CD14-positive monocyte (primary cell): Measurements from ENCODE around the gene COQ9. TPM values are rescaled to one million over a fixed set of nuclear protein-coding genes. Genes with fewer than 3 reads are reported as not detected.
A peak's percentile ranks its signal among the peaks of the same experiment; 100 is the strongest.

ENCODE experiments used
- DNase-seq, 3 donors: peaks; one replicate each; pipeline ENCODE4 v3.0.0-alpha.2; 2011 to 2022
- H2AFZ ChIP-seq: 2 replicates; pipeline ENCODE4 v1.6.0; 2012; ENCODE audit warnings: mild to moderate bottlenecking, low read depth, low read length, inconsistent platforms; ENCODE audit not compliant: insufficient read depth, poor library complexity, severe bottlenecking
- H3K27ac ChIP-seq, 2 donors: 1 replicate in 1 of 2; 2 replicates in 1 of 2; pipeline ENCODE4 v1.5.1; 2012 to 2013; ENCODE audit warnings: low read length in 2 of 2, control low read depth in 1 of 2, inconsistent platforms in 1 of 2, low read depth in 1 of 2, mild to moderate bottlenecking in 1 of 2
- H3K27me3 ChIP-seq, 2 donors: one replicate each; pipeline versions ENCODE4 v1.6.0 to v1.6.1; 2011 to 2013; ENCODE audit warnings: low read length in 2 of 2; ENCODE audit not compliant: control insufficient read depth in 2 of 2, insufficient read depth in 2 of 2
- H3K36me3 ChIP-seq, 2 donors: replicated peaks in 1 of 2; 1 replicate in 1 of 2; 2 replicates in 1 of 2; pipeline versions ENCODE4 v1.5.1 to v1.6.1; 2012 to 2013; ENCODE audit warnings: low read length in 2 of 2, control low read depth in 1 of 2, inconsistent platforms in 1 of 2, mild to moderate bottlenecking in 1 of 2; ENCODE audit not compliant: insufficient read depth in 2 of 2, control insufficient read depth in 1 of 2
- H3K4me1 ChIP-seq, 2 donors: 1 replicate in 1 of 2; 2 replicates in 1 of 2; pipeline versions ENCODE4 v1.5.1 to v1.6.1; 2012 to 2013; ENCODE audit warnings: low read length in 2 of 2, control low read depth in 1 of 2, inconsistent platforms in 1 of 2, mild to moderate bottlenecking in 1 of 2, moderate library complexity in 1 of 2; ENCODE audit not compliant: insufficient read depth in 2 of 2, control insufficient read depth in 1 of 2
- H3K4me2 ChIP-seq: replicated peaks from 2 replicates; pipeline ENCODE3; 2012; ENCODE audit warnings: low read length, moderate library complexity, mild to moderate bottlenecking; ENCODE audit not compliant: poor library complexity, severe bottlenecking; ENCODE audit errors: extremely low read depth
- H3K4me3 ChIP-seq, 3 experiments: fragments of 200-600 bp in 1 of 3; sonication (generic) in 1 of 3; replicated peaks in 1 of 3; 1 replicate in 2 of 3; 2 replicates in 1 of 3; pipeline ENCODE4 v1.5.1; 2011 to 2013; ENCODE audit warnings: low read length in 3 of 3, mild to moderate bottlenecking in 3 of 3, control low read depth in 2 of 3, low read depth in 2 of 3, inconsistent platforms in 1 of 3, moderate library complexity in 1 of 3
- H3K79me2 ChIP-seq: 2 replicates; pipeline ENCODE4 v1.6.0; 2012; ENCODE audit warnings: mild to moderate bottlenecking, control low read depth, inconsistent platforms, low read length, moderate library complexity; ENCODE audit not compliant: insufficient read depth
- H3K9ac ChIP-seq: 2 replicates; pipeline ENCODE4 v1.6.0; 2017; ENCODE audit warnings: low read length, mild to moderate bottlenecking; ENCODE audit not compliant: insufficient read depth, poor library complexity, severe bottlenecking
- H3K9me3 ChIP-seq, 2 donors: replicated peaks in 1 of 2; 1 replicate in 1 of 2; 2 replicates in 1 of 2; pipeline versions ENCODE4 v1.5.1 to v1.6.1; 2012 to 2013; ENCODE audit warnings: low read length in 2 of 2, control low read depth in 1 of 2; ENCODE audit not compliant: control insufficient read depth in 1 of 2, insufficient read depth in 1 of 2
- H4K20me1 ChIP-seq: 2 replicates; pipeline ENCODE4 v1.6.0; 2012; ENCODE audit warnings: mild to moderate bottlenecking, low read length, control low read depth, moderate library complexity; ENCODE audit not compliant: insufficient read depth
- H3K27ac Mint-ChIP-seq, 7 donors: one replicate each; pipeline ENCODE4 v1.8.0; 2020; ENCODE audit warnings: mild to moderate bottlenecking in 7 of 7, mixed read lengths in 7 of 7, moderate library complexity in 6 of 7, inconsistent platforms in 2 of 7
- H3K27me3 Mint-ChIP-seq, 3 donors: one replicate each; pipeline ENCODE4 v1.8.0; 2021 to 2022; ENCODE audit warnings: low read depth in 3 of 3, mild to moderate bottlenecking in 3 of 3, mixed read lengths in 3 of 3, moderate library complexity in 3 of 3, inconsistent platforms in 1 of 3
- H3K36me3 Mint-ChIP-seq, 2 donors: one replicate each; pipeline ENCODE4 v1.8.0; 2020; ENCODE audit warnings: mixed read lengths in 2 of 2, inconsistent platforms in 1 of 2, mild to moderate bottlenecking in 1 of 2
- H3K4me1 Mint-ChIP-seq: one replicate; pipeline ENCODE4 v1.8.0; 2020; ENCODE audit warnings: mild to moderate bottlenecking, mixed read lengths
- H3K4me3 Mint-ChIP-seq, 2 donors: one replicate each; pipeline ENCODE4 v1.8.0; 2020; ENCODE audit warnings: mild to moderate bottlenecking in 2 of 2, mixed read lengths in 2 of 2, moderate library complexity in 1 of 2
- H3K9me3 Mint-ChIP-seq, 7 donors: one replicate each; pipeline ENCODE4 v1.8.0; 2020 to 2022; ENCODE audit warnings: mixed read lengths in 7 of 7, mild to moderate bottlenecking in 6 of 7, moderate library complexity in 6 of 7, inconsistent platforms in 2 of 7
- CTCF ChIP-seq: fragments of 200-600 bp; IDR thresholded peaks from one replicate; pipeline ENCODE4 v1.8.0; 2022; ENCODE audit warnings: antibody characterized with exemption, mild to moderate bottlenecking
- WGBS: methylation state at CpG from one replicate; pipeline ENCODE4 v1.1.5; 2013; ENCODE audit warnings: missing lambda C conversion rate; ENCODE audit not compliant: insufficient coverage; 5-methylcytosine and 5-hydroxymethylcytosine counted together
- intact Hi-C, 2 donors: fragments of 100-400 bp; cut with micrococcal nuclease; formaldehyde crosslinking; loops; one replicate each; pipeline versions ENCODE4 v1.15.0 to v1.15.1; 2023
- polyA plus RNA-seq, 3 donors: library from polyadenylated mRNA; depleted of rRNA in 1 of 3; unstranded in 2 of 3; stranded (reverse) in 1 of 3; fragments of 300-500 nt in 2 of 3; fragments of >200 nt in 1 of 3; fragmentation: Illumina TruSeq in 2 of 3; gene quantifications; 1 replicate in 2 of 3; 2 replicates in 1 of 3; pipeline ENCODE4 v1.2.3, GENCODE V29; 2012 to 2021

Gene COQ9
- polyA plus RNA-seq, 3 donors = 32.7 to 47.8 (median 38.4) TPM

- H3K9me3 Mint-ChIP-seq = peaks cover 0 to 1% (median 0%) of the 10 kb centered on the region in 7 donors
- H3K4me3 ChIP-seq = no peak overlapping the region
- no peak overlapping the region for H3K27ac Mint-ChIP-seq
- intact Hi-C loops = no loop called here
- H3K79me2 ChIP-seq = no peaks in the 10 kb centered on the region
- H3K36me3 Mint-ChIP-seq = no peaks in the 10 kb centered on the region
- H3K36me3 ChIP-seq = no peaks in the 10 kb centered on the region
- no peak overlapping the region for H3K4me2 ChIP-seq
- no peaks in the 10 kb centered on the region for H4K20me1 ChIP-seq
- no peak for TF ChIP-seq CTCF
- no peak for DNase-seq
- H3K9ac ChIP-seq = no peak overlapping the region
- peaks cover 6 to 18% (median 17%) of the 10 kb centered on the region in 3 donors for H3K27me3 Mint-ChIP-seq
- H3K4me1 Mint-ChIP-seq = peaks cover 10% of the 10 kb centered on the region
- peaks cover 17 to 25% of the 10 kb centered on the region in 2 donors for H3K4me1 ChIP-seq
- 98% methylated on average over 5 of the region's 5 CpGs for WGBS
- H3K4me3 Mint-ChIP-seq = no peak overlapping the region
- H3K9me3 ChIP-seq = no peaks in the 10 kb centered on the region
- H2AFZ ChIP-seq = no peak overlapping the region
- H3K27me3 ChIP-seq = peaks cover 0 to 3% of the 10 kb centered on the region in 2 donors
- H3K27ac ChIP-seq = no peak overlapping the region
These were observed 39.5 kb upstream of the COQ9 start for GRCh38 chr16:57407521-57408353.

- no peak overlapping the region for H3K27ac ChIP-seq
- Mint-ChIP-seq H3K27ac (peak overlapping the region in 2 of 7 donors; percentile 23 to 33), H3K4me3 (peak overlapping the region in 1 of 2 donors; percentile 47), H3K36me3 (no peaks in the 10 kb centered on the region), H3K9me3 (no peaks in the 10 kb centered on the region), H3K27me3 (peaks cover 5 to 16% (median 16%) of the 10 kb centered on the region in 3 donors), H3K4me1 (peaks cover 10% of the 10 kb centered on the region)
- no peak overlapping the region for H2AFZ ChIP-seq
- peaks cover 17 to 25% of the 10 kb centered on the region in 2 donors for H3K4me1 ChIP-seq
- no peaks in the 10 kb centered on the region for H3K79me2 ChIP-seq
- peaks cover 0 to 3% of the 10 kb centered on the region in 2 donors for H3K27me3 ChIP-seq
- no peaks in the 10 kb centered on the region for H4K20me1 ChIP-seq
- no peaks in the 10 kb centered on the region for H3K36me3 ChIP-seq
- no peaks in the 10 kb centered on the region for H3K9me3 ChIP-seq
- intact Hi-C loops = no loop called here
- H3K4me2 ChIP-seq = no peak overlapping the region
- no peak overlapping the region for H3K9ac ChIP-seq
- WGBS = 38% methylated on average over 5 of the region's 5 CpGs
- DNase-seq = no peak
- no peak overlapping the region for H3K4me3 ChIP-seq
- TF ChIP-seq CTCF = no peak
These were observed 38.2 kb upstream of the COQ9 start for GRCh38 chr16:57409065-57409464.
